ENCODE results near the gene PDCD1LG2. TPM values are rescaled to one million over a fixed set of nuclear protein-coding genes. Genes with fewer than 3 reads are reported as not detected.

PDCD1LG2 gene
- total RNA-seq, 1 experiment from 2014 or later = not detected

- intact Hi-C loops (cut with micrococcal nuclease; ENCODE audit: unreplicated experiment) (no loop called here), in situ Hi-C loops (cut with HindIII; ENCODE audit: low pct_unique_long_range_greater_than_20kb, low sequenced_read_pairs) (no loop called here)
- Histone ChIP-seq H3K27ac (ENCODE audit: low read length) (no peak overlapping the region), H3K4me1 (ENCODE audit: control insufficient read depth, insufficient read depth, low read length) (no peaks in the 10 kb centered on the region), H3K9me3 (ENCODE audit: control insufficient read depth, insufficient read depth, low read depth, low read length) (no peaks in the 10 kb centered on the region), H3K27me3 (ENCODE audit: control insufficient read depth, insufficient read depth, low read length) (no peaks in the 10 kb centered on the region), H3K4me3 (ENCODE audit: low read depth in 2 of 2, low read length in 2 of 2) (no peak overlapping the region), H3K36me3 (ENCODE audit: control insufficient read depth, insufficient read depth, low read length) (no peaks in the 10 kb centered on the region)
- DNase-seq (ENCODE audit: low read depth, low spot score) (no peak), ATAC-seq (no peak)
- TF ChIP-seq REST (IDR thresholded peaks at IDR 0.05; ENCODE audit: insufficient read depth in 1 of 2, low read depth in 2 of 2, low read length in 1 of 2) (no peak), POLR2AphosphoS5 (IDR thresholded peaks at IDR 0.05; ENCODE audit: low read depth, low read length) (no peak), SIN3A (IDR thresholded peaks at IDR 0.05; ENCODE audit: borderline replicate concordance, insufficient read depth, low read depth, low read length) (no peak)
- ChIA-PET POLR2A (no interaction called here), CTCF (no interaction called here)
- BruUV-seq (replicated peaks) = no TSS peak
Observed at GRCh38 chr9:5561828-5562488, 51.6 kb downstream of the PDCD1LG2 start.

- Histone ChIP-seq H3K27me3 (ENCODE audit: control insufficient read depth, insufficient read depth, low read length) (no peaks in the 10 kb centered on the region), H3K9me3 (ENCODE audit: control insufficient read depth, insufficient read depth, low read depth, low read length) (no peaks in the 10 kb centered on the region), H3K4me3 (ENCODE audit: low read depth in 2 of 2, low read length in 2 of 2) (no peak overlapping the region), H3K27ac (ENCODE audit: low read length) (no peak overlapping the region), H3K4me1 (ENCODE audit: control insufficient read depth, insufficient read depth, low read length) (no peaks in the 10 kb centered on the region), H3K36me3 (ENCODE audit: control insufficient read depth, insufficient read depth, low read length) (no peaks in the 10 kb centered on the region)
- ATAC-seq (no peak), DNase-seq (ENCODE audit: low read depth, low spot score) (no peak)
- ChIA-PET CTCF (no interaction called here), POLR2A (no interaction called here)
- in situ Hi-C loops (cut with HindIII; ENCODE audit: low pct_unique_long_range_greater_than_20kb, low sequenced_read_pairs) (no loop called here), intact Hi-C loops (cut with micrococcal nuclease; ENCODE audit: unreplicated experiment) (no loop called here)
- TF ChIP-seq, protein P1, sequence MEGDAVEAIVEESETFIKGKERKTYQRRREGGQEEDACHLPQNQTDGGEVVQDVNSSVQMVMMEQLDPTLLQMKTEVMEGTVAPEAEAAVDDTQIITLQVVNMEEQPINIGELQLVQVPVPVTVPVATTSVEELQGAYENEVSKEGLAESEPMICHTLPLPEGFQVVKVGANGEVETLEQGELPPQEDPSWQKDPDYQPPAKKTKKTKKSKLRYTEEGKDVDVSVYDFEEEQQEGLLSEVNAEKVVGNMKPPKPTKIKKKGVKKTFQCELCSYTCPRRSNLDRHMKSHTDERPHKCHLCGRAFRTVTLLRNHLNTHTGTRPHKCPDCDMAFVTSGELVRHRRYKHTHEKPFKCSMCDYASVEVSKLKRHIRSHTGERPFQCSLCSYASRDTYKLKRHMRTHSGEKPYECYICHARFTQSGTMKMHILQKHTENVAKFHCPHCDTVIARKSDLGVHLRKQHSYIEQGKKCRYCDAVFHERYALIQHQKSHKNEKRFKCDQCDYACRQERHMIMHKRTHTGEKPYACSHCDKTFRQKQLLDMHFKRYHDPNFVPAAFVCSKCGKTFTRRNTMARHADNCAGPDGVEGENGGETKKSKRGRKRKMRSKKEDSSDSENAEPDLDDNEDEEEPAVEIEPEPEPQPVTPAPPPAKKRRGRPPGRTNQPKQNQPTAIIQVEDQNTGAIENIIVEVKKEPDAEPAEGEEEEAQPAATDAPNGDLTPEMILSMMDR (IDR thresholded peaks at IDR 0.05) = no peak
- no peak for TF ChIP-seq POLR2AphosphoS5 (IDR thresholded peaks at IDR 0.05; ENCODE audit: low read depth, low read length)
- no peak for TF ChIP-seq REST (IDR thresholded peaks at IDR 0.05; ENCODE audit: insufficient read depth in 1 of 2, low read depth in 2 of 2, low read length in 1 of 2)
- no peak for TF ChIP-seq SIN3A (IDR thresholded peaks at IDR 0.05; ENCODE audit: borderline replicate concordance, insufficient read depth, low read depth, low read length)
- TF ChIP-seq TCF7L2 (IDR thresholded peaks at IDR 0.05; ENCODE audit: low read depth, low read length) = no peak
- no TSS peak for BruUV-seq (replicated peaks)
Observed at GRCh38 chr9:5562806-5563416, 52.6 kb downstream of the PDCD1LG2 start.

All from Panc1 (cell line).